8988T (cell line): ENCODE results near the gene KNDC1.
"Not testable (repeated sequence)": the region's sequence is repeated elsewhere in the genome, so short reads cannot be mapped to it uniquely, and the experiment has no call there.

ENCODE experiments used
- DNase-seq: peaks from one replicate; pipeline ENCODE4 v3.0.0; 2011

Gene KNDC1

DNA sequence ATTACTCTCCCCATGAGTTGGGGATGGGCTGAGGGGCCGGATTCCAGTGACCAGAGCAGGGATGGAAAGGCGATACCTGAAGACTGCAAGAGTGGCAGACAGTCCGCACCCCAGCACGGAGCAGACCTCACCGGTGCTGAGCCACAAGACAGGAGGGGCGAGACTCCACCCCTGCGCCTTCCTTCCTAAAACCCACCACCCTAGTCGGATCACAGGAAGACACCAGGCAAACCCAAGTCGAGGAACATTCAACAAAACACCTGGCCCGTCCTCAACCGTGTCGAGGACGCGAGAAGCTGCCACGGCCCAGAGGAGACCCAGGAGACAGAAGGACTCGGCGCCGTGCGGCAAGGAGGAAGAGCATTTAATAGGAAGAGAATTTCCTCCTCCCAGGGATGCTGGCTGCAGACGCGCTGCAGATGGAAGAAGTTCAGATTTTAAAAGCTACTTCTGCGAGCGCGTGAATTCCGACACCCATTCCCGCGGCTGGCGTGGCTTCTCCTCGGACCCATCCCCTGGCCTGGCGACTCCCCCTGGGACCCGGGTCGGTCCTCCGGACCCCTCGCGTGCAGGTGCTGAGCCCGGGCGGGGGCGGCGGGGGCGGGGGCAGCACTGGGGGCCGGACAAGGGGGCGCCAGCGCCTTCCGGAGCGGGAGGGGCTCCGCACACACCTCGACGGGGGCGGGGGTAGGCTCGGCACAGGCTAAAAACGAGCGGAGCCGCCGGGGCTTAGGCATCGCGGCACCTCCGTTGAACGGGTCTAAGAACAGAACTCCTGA is 69.4 kb downstream of the KNDC1 start:
- no peak for DNase-seq

DNA sequence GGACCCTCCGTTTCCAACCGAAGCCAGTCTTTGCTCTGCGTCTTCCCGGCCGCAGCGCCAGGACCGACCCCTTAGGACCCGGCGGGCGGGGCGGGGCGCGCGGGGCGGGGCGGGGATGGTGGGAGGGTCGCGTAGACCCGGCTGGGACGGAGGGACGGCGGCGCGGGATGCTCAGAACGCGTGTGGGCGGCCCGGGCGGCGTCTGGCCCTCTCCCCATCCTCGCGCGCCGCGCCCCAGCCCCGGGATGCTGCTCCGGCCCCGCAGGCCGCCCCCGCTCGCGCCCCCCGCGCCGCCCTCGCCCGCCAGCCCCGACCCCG is 70.0 kb downstream of the KNDC1 start, which contains the start of gene UTF1:
UTF1 (plus strand) TSS at position 174 of the 318 bp plus-strand sequence; CDS start at position 246, 72 bp downstream.
- DNase-seq = no peak

DNA sequence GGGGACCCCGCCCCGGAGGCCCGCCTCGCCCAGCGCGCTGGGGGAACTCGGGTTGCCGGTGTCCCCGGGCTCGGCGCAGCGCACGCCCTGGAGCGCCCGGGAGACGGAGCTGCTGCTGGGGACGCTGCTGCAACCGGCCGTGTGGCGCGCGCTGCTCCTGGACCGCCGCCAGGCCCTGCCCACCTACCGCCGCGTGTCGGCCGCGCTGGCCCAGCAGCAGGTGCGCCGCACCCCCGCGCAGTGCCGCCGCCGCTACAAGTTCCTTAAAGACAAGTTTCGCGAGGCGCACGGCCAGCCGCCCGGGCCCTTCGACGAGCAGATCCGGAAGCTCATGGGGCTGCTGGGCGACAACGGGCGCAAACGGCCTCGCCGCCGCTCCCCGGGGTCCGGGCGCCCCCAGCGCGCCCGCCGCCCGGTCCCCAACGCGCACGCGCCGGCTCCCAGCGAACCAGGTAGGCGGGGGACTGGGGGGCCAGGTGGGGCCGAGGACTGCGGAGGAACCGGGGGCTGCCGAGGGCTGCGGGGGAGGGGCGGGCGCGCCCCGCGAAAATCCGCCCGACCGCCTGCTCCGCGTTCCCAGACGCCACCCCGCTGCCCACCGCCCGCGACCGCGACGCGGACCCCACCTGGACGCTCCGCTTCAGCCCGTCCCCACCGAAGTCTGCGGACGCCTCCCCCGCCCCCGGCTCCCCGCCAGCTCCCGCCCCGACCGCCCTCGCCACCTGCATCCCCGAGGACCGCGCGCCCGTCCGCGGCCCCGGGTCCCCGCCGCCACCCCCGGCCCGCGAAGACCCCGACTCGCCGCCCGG is 70.6 kb downstream of the KNDC1 start:
- DNase-seq = no peak

DNA sequence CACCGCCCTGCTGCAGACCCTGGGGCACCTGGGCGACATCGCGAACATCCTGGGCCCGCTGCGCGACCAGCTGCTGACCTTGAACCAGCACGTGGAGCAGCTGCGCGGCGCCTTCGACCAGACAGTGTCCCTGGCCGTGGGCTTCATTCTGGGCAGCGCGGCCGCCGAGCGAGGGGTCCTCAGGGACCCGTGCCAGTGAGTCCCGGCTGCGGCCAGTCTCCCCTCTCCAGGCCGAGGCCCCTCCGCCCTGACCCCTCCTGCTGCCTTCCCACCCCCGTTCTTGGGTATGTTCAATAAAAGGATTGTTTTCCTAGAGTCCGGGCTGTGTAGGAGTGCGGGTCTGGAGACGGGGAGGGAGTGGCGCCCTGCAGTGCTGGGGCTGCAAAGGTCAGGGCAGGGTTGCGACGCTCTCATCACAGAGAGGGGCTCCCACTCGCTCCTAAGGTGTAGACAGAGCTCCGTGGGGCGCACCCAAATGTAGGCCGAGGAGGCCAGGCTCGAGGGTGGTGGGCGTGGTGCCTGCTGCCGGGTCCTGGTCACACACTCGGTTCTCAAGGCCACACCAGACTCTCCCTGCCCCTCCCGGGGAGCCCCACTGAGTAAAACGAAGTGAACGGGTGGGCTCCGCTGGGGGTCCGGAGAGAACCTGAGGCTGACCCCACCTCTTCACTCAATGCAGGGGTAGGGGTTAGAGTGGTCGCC is 71.4 kb downstream of the KNDC1 start:
- DNase-seq = no peak

DNA sequence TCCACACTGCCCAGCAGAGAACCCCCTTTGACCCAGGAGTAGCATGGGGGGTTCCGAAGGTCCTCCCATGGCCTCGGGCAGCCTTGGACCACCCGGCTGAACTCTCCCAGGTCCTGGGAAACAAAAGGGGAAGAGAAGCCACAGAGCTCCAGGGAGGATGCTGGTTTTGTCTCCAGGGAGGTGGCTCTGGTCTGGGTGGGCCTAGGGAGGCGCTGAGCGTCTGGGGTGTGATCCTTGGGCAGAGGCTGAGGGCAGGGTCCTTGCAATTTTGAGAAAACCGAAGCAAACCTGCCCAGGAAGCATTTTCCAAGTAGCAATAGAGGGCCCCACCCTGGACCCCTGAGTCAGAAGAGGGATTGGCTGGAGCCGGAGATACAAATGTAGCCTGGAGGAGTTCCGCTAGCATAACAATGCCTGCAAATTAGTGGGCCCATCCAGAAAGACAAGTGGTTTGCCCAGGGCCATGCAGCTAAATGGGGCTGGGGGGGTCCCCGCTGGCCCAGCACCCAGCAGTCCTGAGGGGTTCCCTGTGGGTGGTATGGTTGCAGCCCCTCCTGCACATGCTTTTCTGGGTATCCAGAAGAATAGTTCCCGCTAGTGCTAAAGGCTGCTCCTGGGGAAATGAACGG is 72.0 kb downstream of the KNDC1 start:
- no peak for DNase-seq

DNA sequence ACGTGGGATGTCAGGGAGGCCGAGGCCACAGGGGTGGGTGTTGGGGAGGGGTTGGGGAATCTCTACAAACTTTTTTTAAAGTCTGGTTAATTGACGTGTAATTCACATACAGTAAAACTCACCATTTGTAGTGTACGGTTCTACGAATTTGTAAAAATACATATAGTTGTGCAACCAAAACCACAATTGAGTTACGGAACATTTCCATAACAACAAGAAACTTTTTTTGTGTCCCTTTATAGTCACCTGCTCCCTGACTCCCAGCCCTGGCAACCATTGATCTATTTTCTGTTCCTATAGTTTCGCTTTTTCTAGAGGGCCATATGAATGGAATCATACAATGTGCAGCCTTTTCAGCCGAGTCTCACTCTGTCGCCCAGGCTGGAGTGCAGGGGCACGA is 74.8 kb downstream of the KNDC1 start:
- not testable (repeated sequence) for DNase-seq

DNA sequence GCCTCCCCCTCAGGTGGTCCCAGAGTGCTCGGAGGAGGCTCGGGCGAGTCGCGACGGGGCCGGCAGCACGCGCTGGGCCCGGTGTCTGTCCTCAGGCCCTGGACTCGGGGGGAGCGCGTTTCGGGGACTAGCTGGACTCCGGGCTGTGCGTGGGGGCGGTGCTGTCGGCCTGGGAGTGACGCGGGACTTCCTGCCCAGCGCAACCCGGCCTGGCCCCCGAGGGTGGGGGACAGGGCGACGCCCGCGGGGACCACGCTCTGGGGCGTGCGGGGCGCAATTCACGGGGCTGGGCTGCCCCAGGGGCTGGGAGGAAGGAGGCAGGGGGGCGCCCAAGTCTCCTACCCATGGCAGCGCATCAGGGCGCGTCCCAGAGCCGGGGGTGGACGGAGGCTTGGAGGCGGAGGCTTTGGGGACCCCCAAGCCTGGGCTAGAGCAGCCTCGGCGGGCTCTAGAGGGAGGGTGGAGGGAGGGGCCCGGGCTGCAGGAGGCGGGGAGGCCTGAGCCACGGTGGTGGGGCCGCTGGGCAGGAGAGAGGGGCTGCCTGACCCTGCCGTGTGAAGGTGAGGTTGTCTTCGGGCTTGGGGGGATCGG is 75.3 kb downstream of the KNDC1 start:
- no peak for DNase-seq

DNA sequence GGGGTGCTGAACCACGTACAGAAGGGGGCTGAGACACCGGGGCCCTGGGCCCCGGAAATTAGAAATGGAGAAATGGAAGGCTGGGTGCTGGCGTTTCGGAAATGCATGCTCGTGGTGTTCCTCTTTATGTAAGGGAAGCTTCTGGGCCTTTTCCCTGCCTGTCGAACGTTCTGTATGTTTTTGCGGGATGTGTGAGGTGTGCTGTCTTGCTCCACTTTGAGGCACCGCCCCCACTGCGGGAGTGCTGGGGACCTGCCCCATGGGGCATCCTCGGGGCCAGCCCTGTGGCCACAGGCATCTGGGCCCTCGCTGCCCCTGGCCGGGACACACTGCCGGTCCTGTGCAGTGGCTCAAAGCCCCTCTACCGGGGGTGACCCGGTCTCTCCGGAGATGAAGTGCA is 75.9 kb downstream of the KNDC1 start:
- DNase-seq = no peak

DNA sequence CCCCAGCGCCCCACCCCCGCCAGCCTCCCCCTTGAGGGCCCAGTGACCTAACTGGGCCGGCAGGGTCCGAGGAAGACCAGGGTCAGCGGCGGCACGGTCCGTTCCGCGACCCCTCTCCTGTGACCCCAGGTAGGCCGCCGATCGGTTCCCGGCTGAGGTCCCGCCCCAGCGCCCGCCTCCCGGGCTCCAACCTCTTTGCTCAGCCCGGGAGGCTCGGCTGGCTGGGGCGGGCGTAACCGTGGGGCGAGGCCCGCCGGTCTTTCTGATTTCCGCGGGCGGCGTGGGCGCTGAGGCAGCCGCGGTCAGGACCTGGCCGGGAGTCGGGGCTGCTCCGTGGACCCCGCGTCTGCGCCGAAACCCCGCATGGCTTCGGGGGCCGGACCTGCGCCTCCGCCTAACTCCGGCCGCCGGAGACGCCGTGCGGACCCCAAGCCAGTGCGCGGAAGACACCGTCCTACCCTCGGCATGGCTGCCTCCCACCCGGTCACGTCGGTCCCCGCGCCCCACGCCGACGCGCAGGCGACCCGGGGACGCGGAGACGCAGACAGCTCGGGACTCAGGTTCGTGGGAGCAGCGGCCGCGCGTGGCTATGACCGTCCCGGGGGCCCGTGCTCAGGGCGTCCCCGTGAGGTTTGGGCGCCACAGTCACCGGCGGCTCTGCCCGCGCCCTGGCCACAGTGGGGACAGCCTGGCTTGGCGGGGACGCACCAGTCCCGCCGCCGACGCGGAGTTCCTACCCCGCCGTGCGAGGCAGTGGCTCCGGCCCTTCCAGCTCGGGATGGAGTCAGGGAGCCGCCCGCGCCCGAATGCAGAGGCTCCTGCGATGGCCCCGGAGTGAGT is 76.6 kb downstream of the KNDC1 start:
- no peak for DNase-seq

DNA sequence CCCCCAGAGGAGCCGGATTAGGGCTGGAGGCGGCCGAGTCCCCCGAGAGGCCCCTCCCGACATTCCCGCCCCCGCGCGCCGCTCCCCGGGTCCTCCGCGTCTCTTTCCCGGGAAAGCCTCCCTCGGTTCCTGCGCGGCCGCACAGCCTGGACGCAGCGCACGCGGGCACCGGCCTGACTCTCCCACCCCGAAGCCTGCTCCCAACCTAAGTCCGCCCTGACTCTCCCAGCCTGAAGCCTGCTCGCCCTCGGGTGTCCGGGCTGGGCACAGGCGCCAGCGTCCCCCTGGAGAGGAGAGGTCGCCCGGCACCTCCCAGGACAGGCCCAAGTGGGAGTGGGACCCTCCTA is 77.2 kb downstream of the KNDC1 start:
- DNase-seq = no peak

DNA sequence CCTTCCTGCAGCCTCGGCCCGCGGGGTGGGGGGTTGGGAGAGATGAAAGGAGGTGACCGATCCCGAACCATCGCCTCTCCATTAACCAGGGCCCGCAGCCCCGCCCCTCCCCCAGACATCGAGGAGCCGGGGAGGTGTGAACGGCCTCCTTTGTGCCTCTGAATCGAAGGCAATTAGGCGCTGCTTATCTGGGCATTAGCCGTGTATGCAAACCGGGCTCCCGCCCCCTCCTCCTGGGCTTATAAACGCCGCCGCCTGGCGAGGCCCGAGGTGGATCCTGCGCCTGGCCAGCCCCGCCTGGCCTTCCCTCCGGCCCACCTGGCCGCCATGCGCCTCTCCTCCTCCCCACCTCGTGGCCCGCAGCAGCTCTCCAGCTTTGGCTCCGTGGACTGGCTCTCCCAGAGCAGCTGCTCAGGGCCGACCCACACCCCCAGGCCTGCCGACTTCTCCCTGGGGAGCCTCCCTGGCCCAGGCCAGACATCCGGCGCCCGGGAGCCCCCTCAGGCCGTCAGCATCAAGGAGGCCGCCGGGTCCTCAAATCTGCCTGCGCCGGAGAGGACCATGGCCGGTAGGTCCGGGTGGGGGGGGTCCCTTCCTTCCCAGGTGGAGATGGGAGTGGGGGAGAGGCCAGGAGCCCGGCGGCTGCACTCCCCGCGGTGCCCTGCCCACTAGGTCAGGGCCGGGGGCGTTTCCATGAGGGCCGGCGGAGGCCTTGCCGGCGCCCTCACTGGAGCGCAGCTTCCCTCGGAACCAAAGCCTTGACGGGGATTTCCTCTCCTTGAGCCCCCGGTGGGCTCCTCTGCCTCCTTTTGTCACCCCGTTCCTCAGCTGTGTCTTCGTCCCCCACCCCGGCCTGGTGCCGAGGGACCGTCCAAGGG is 77.8 kb downstream of the KNDC1 start, which contains the start of gene VENTX:
VENTX (plus strand) TSS at position 268 of the 878 bp plus-strand sequence; CDS start at position 328, 60 bp downstream.
- no peak for DNase-seq

DNA sequence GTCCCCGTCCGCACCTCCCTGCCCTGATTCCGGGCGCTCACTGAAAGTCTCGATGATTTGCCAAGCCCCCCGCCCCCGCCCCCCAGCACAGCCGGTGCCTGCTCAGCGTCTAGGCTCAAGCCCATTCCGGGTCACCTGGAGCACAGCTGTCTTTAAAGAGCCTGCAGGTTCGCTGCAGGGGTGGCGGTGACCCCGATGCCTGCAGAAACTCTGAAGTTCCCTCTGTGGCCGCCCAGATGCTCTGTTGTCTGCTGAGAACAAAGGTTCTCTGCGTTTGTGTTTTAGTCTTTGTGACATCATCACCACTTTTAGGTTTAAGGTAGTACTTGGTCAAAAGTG is 78.4 kb downstream of the KNDC1 start:
- no peak for DNase-seq

DNA sequence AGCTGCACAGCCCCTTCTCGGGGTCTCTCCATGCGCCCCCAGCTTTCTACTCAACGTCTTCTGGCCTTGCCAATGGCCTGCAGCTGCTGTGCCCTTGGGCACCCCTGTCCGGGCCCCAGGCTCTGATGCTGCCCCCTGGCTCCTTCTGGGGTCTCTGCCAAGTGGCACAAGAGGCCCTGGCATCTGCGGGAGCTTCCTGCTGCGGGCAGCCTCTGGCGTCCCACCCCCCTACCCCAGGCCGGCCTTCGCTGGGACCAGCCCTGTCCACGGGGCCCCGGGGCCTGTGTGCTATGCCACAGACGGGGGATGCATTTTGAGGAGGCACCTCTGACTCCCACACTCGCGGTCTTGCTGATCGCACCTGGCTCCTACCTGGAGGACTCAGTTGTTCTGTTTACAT is 80.0 kb downstream of the KNDC1 start:
- DNase-seq = no peak

DNA sequence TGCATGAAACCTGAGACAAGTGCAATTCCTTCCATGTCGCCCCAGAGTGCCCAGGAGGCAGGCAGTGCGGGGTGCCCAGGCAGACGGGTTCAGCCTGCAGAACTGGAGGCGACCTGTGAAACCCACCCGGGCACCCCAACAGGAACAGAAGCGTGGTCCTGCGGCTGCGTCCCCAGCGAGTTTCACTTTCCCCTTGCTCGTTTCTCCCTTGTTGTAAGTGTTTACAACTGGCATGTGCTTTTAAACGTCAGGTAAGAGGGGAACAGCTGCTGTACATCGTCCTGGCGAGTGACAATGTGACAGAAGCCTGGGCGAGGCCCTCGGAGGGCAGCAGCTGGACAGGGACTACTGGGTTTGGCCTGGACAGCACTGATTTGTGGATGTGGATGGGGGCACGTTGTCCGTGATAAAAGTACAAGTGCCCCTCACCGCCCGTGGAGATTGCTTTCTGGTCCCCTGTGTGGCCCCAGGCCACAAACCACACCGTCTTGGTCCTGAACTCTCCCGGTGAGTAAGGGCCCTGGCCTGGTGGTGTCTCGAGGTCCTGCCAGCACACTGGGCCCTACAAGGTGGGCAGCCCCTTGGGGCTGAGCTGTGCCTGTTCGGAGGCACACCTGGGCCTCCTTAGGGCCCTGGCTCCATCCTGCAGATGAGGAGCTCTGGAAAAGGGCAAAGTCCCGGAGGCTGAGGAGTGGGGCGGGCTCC is 81.6 kb downstream of the KNDC1 start:
- no peak for DNase-seq

DNA sequence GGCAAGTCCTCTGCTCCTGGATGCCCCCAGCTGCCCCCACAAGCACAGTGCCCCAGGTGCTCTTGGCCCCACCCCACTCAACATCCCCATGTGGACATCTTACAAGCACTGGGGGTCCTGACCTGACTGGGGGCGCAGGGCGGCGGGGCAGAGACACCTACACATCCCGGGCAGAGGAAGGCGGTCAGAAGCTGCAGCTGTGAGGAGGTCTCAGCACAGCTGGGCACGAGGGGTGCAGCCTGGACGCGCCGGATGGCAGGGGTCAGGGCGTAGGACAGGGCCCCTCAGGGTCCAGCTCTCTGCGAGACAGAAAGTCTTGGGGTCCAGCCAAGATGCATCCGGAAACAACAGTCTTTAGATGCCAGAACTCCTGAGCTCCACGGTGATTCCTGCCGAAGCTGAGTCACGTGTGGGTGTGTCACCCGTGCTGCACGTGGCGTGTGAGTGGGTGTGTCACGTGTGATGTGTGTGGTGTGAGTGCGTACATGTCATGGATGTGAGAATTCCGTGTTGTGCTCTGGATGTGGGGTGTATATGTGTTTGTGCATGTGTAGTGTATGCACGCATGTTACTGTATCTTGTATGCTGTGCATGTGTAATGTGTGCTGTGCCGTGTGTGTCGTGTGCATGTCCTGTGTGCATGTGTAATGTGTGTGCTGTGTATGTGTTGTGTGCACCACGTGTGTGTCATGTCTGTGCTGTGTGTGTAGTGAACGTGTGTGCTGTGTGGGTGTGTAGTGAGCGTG is 82.8 kb downstream of the KNDC1 start:
- DNase-seq = no peak

DNA sequence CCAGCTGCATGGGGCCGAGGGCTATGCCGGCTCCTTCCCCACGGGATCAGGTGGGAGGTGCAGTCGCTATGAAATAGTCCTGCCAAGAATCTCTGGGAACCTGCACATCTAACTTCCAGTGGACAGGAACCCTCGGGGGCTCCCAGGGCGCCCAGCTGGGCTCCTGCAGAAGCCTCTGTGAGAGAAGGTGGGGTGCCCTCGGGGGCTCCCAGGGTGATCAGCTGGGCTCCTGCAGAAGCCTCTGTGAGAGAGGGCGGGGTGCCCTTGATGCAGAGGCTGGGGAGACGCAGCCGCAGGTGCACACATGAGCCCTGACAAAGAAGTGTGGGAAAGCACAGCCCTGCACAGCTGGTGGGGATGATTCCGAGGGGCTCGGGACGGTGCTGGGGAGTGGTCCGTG is 83.6 kb downstream of the KNDC1 start:
- DNase-seq = no peak

DNA sequence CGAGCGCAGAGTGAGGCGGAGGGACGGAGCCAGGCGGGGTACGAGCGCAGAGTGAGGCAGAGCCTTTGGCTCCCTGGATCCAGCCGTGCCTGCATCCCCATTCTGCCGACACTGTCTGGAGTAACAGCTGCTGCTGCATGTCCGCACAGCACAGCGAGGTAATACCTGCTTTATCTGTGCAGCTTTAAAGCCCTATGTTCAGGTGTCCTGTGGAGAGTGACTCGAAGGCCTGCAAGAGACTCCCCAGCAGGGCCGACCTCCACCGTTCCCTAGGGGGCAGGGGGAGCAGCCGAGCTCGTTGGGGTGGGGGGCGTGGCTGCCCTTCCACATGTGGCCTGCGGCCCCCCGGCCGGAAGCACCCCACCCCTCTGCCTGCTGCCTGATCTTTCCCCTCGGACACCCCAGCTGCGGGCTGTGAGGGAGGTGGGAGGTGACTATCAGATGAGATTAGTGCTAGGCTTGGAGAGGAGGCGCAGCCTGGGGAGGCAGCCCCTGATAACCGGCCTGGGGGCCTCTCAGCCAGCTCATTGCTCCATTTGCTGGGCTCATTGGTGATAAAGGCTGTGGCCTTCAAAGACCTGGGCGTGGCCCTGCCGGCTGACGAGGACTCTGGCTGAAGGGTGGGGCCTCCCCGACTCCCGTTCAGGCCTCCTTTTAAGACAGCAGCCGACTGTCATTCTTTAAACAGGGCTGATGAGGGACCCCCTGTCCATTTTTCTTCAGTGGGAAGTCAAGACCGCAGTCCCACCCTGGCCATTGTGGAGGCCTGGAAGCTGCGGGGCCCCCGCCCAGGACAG is 85.6 kb downstream of the KNDC1 start:
- no peak for DNase-seq

DNA sequence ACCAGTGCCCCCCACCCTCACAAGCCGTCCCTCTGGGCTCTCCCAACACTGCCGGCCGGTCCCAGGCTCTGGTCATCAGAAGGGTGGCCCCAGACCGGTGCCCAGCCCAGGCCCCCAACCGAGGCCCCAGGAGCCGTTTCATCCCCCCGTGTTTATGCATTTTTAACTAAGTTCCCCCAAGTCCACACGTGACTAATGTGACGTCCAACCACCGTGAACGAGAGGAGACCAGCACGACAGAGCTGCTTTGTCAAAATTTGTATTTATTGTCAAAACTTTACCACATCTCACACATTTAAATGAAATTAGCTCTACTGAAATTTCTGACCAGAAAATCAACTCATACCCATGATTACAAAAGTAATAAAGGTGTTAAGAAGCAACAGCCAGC is 86.2 kb downstream of the KNDC1 start:
- DNase-seq = no peak
